Measurements from ENCODE around the gene DYRK1A. TPM values are rescaled to one million over a fixed set of nuclear protein-coding genes. Genes with fewer than 3 reads are reported as not detected.

The DYRK1A gene
- total and polyA plus RNA-seq, 2 of the 13 experiments (the other 11 are each of a cell fraction or from before 2014, with no cell fraction given), result 24.6 to 34.2 TPM

- no peak for TF ChIP-seq ZNF142 (CRISPR knock-in tag; IDR thresholded peaks at IDR 0.05)
- TF ChIP-seq NFE2 (CRISPR knock-in tag; IDR thresholded peaks at IDR 0.05), result no peak
- no peak for TF ChIP-seq NR2F1 (CRISPR knock-in tag; IDR thresholded peaks at IDR 0.05)
- no peak for TF ChIP-seq IRX3 (CRISPR knock-in tag; IDR thresholded peaks at IDR 0.05; ENCODE audit: borderline replicate concordance, low read depth)
- no peak for TF ChIP-seq ZNF383 (CRISPR knock-in tag; IDR thresholded peaks at IDR 0.05; ENCODE audit: borderline replicate concordance)
- no peak for TF ChIP-seq KAT8 (CRISPR knock-in tag; IDR thresholded peaks at IDR 0.05)
Observed at GRCh38 chr21:37378700-37379139, 12.1 kb downstream of the DYRK1A start (continued).
